Mesenchymal stem cell (in vitro differentiated cells and primary cell): ENCODE data around the gene OR5B2.

Experiments used
- DNase-seq: peaks from one replicate; pipeline ENCODE4 v3.0.0-alpha.2; 2013
- H2AFZ ChIP-seq: one replicate; pipeline ENCODE4 v1.6.1; 2013; ENCODE audit warnings: low read depth, mild to moderate bottlenecking, control low read depth, inconsistent platforms, low read length, moderate library complexity
- H2AK5ac ChIP-seq: 2 replicates; pipeline ENCODE4 v1.6.1; 2013; ENCODE audit warnings: low read length, moderate library complexity, mild to moderate bottlenecking, inconsistent platforms; ENCODE audit not compliant: severe bottlenecking
- H2BK120ac ChIP-seq: one replicate; pipeline ENCODE4 v1.6.1; 2013; ENCODE audit warnings: low read depth, mild to moderate bottlenecking, inconsistent platforms, low read length, moderate library complexity
- H2BK12ac ChIP-seq, 2 experiments: one replicate each; pipeline ENCODE4 v1.6.1; 2013; ENCODE audit warnings: inconsistent platforms in 2 of 2, low read length in 2 of 2, mild to moderate bottlenecking in 2 of 2, moderate library complexity in 2 of 2, control low read depth in 1 of 2
- H2BK15ac ChIP-seq: one replicate; pipeline ENCODE4 v1.6.1; 2013; ENCODE audit warnings: mild to moderate bottlenecking, low read depth, inconsistent platforms; ENCODE audit not compliant: poor library complexity, severe bottlenecking
- H2BK5ac ChIP-seq: 2 replicates; pipeline ENCODE4 v1.6.1; 2013; ENCODE audit warnings: low read depth, mild to moderate bottlenecking, low read length, control low read depth, inconsistent platforms; ENCODE audit not compliant: poor library complexity, severe bottlenecking
- H3K14ac ChIP-seq, 2 experiments: one replicate each; pipeline ENCODE4 v1.6.1; 2013; ENCODE audit warnings: inconsistent platforms in 2 of 2, low read length in 2 of 2, control low read depth in 1 of 2, mild to moderate bottlenecking in 1 of 2, moderate library complexity in 1 of 2
- H3K18ac ChIP-seq, 2 experiments: one replicate each; pipeline ENCODE4 v1.6.1; 2013; ENCODE audit warnings: inconsistent platforms in 2 of 2, low read length in 2 of 2, control low read depth in 1 of 2, low read depth in 1 of 2, mild to moderate bottlenecking in 1 of 2
- H3K23ac ChIP-seq, 2 experiments: one replicate each; pipeline ENCODE4 v1.6.1; 2013; ENCODE audit warnings: inconsistent platforms in 2 of 2, low read length in 2 of 2, mild to moderate bottlenecking in 2 of 2, moderate library complexity in 2 of 2, control low read depth in 1 of 2
- H3K27ac ChIP-seq: 2 replicates; pipeline ENCODE4 v1.5.1; 2013; ENCODE audit warnings: mild to moderate bottlenecking, moderate library complexity, low read length, control low read depth, inconsistent platforms; ENCODE audit not compliant: poor library complexity, severe bottlenecking
- H3K27me3 ChIP-seq, 2 experiments: 2 replicates each; pipeline versions ENCODE4 v1.6.1 to v1.7.0; 2013; ENCODE audit warnings: low read length in 2 of 2, mild to moderate bottlenecking in 2 of 2, moderate library complexity in 2 of 2, control low read depth in 1 of 2, inconsistent platforms in 1 of 2; ENCODE audit not compliant: control insufficient read depth in 1 of 2, insufficient read depth in 1 of 2
- H3K36me3 ChIP-seq, 2 experiments: 2 replicates each; pipeline versions ENCODE4 v1.6.1 to v1.7.0; 2013; ENCODE audit warnings: low read length in 2 of 2, control low read depth in 1 of 2, inconsistent platforms in 1 of 2, low read depth in 1 of 2, mild to moderate bottlenecking in 1 of 2; ENCODE audit not compliant: insufficient read depth in 2 of 2, control insufficient read depth in 1 of 2
- H3K4ac ChIP-seq, 2 experiments: one replicate each; pipeline ENCODE4 v1.6.1; 2013; ENCODE audit warnings: inconsistent platforms in 2 of 2, low read length in 2 of 2, mild to moderate bottlenecking in 2 of 2, moderate library complexity in 2 of 2, control low read depth in 1 of 2, low read depth in 1 of 2
- H3K4me1 ChIP-seq: 2 replicates; pipeline ENCODE4 v1.6.1; 2013; ENCODE audit warnings: low read depth, low read length, control low read depth; ENCODE audit not compliant: control insufficient read depth, insufficient read depth
- H3K4me2 ChIP-seq: 2 replicates; pipeline ENCODE4 v1.6.1; 2013; ENCODE audit warnings: low read length, mild to moderate bottlenecking, inconsistent platforms; ENCODE audit not compliant: poor library complexity, severe bottlenecking
- H3K4me3 ChIP-seq, 2 experiments: 2 replicates each; pipeline versions ENCODE4 v1.5.1 to v1.7.0; 2013; ENCODE audit warnings: low read length in 2 of 2, mild to moderate bottlenecking in 2 of 2, control low read depth in 1 of 2, low read depth in 1 of 2; ENCODE audit not compliant: insufficient read depth in 1 of 2
- H3K79me1 ChIP-seq: replicated peaks from 2 replicates; pipeline ENCODE4 v1.6.1; 2013; ENCODE audit warnings: mild to moderate bottlenecking, control low read depth, low read length, inconsistent platforms; ENCODE audit not compliant: poor library complexity, severe bottlenecking
- H3K9ac ChIP-seq: 2 replicates; pipeline ENCODE4 v1.7.0; 2013; ENCODE audit warnings: mild to moderate bottlenecking, low read length, moderate library complexity
- H3K9me3 ChIP-seq: 2 replicates; pipeline ENCODE4 v1.7.0; 2013; ENCODE audit warnings: mild to moderate bottlenecking, low read length; ENCODE audit not compliant: control insufficient read depth
- H4K8ac ChIP-seq: one replicate; pipeline ENCODE4 v1.6.1; 2013; ENCODE audit warnings: inconsistent platforms, mild to moderate bottlenecking, low read length, moderate library complexity
- H4K91ac ChIP-seq: one replicate; pipeline ENCODE4 v1.6.1; 2013; ENCODE audit warnings: mild to moderate bottlenecking, low read length, inconsistent platforms
- WGBS: methylation state at CpG from one replicate; pipeline ENCODE4 v1.1.7; 2013; ENCODE audit warnings: mixed read lengths; 5-methylcytosine and 5-hydroxymethylcytosine counted together

The OR5B2 gene

DNA sequence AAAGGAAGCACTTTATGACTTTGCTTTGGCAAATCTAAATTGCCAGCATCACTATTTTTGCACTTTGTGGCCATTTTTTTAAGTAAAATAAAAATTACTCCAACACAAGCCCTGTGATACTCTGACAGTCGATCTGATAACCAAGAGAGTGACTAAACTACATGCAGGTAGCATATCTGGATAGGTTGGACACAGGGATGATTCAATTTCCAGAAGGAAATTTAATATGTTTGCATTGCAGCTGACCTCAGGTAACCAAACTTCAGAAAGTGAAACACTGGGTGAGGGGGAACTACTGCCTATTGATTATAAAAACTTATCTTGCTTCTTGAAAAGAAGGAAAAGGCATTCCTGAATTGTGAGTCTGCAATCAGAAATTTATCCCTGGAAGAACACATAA, 35.2 kb downstream of the OR5B2 start:
- Histone ChIP-seq H3K27me3 (no peaks in the 10 kb centered on the region), H2BK15ac (no peak overlapping the region), H3K79me1 (no peaks in the 10 kb centered on the region), H2BK12ac (no peak overlapping the region), H2AK5ac (no peak overlapping the region), H3K4ac (no peak overlapping the region), H3K4me1 (no peaks in the 10 kb centered on the region), H3K36me3 (no peaks in the 10 kb centered on the region), H3K4me2 (no peak overlapping the region), H2BK120ac (no peak overlapping the region), H3K23ac (no peak overlapping the region), H3K27ac (no peak overlapping the region), H3K18ac (no peak overlapping the region), H3K14ac (no peak overlapping the region), H3K9ac (no peak overlapping the region), H4K8ac (no peak overlapping the region), H2AFZ (no peak overlapping the region), H3K4me3 (no peak overlapping the region), H4K91ac (no peak overlapping the region), H2BK5ac (no peak overlapping the region), H3K9me3 (peaks cover 24% of the 10 kb centered on the region)
- 17% methylated on average over 1 of the region's 1 CpG for WGBS
- DNase-seq = no peak

DNA sequence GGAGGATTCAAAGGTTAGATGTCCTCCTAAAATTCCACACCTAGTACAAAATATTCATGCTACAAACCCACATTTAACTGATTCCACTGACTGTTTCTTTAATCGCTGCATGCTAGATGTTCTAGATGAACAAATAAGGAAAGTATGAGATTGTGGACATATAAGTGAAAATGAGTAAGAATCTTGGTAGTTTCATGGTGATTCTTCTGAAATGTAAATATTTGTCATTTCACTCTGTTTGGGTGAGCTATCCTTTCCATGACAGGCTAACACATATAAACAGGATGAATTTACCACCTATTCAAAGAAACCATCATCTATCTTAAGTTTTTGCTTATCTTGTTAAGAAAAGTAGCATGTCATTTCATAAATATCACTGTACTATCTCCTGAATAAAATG, 36.0 kb downstream of the OR5B2 start:
- Histone ChIP-seq H3K4ac (no peak overlapping the region), H3K9ac (no peak overlapping the region), H3K14ac (no peak overlapping the region), H2BK5ac (no peak overlapping the region), H3K4me2 (no peak overlapping the region), H2BK12ac (no peak overlapping the region), H3K79me1 (no peaks in the 10 kb centered on the region), H3K9me3 (peaks cover 24% of the 10 kb centered on the region), H3K4me3 (no peak overlapping the region), H2BK15ac (no peak overlapping the region), H3K36me3 (no peaks in the 10 kb centered on the region), H3K4me1 (no peaks in the 10 kb centered on the region), H2AK5ac (no peak overlapping the region), H2BK120ac (no peak overlapping the region), H2AFZ (no peak overlapping the region), H3K23ac (no peak overlapping the region), H3K18ac (no peak overlapping the region), H3K27ac (no peak overlapping the region), H3K27me3 (no peaks in the 10 kb centered on the region), H4K8ac (no peak overlapping the region), H4K91ac (no peak overlapping the region)
- WGBS = 57% methylated on average over 1 of the region's 1 CpG
- DNase-seq = peak; percentile 20

- no peak overlapping the region for H3K4me3 ChIP-seq
- no peaks in the 10 kb centered on the region for H3K4me1 ChIP-seq
- WGBS = 72% methylated on average over 18 of the region's 18 CpGs
- peaks cover 14% of the 10 kb centered on the region for H3K9me3 ChIP-seq
- H4K91ac ChIP-seq = no peak overlapping the region
- H4K8ac ChIP-seq = no peak overlapping the region
- DNase-seq = no peak
- H2BK15ac ChIP-seq = no peak overlapping the region
- no peak overlapping the region for H3K27ac ChIP-seq
- no peak overlapping the region for H3K4me2 ChIP-seq
- no peak overlapping the region for H3K14ac ChIP-seq
- no peaks in the 10 kb centered on the region for H3K79me1 ChIP-seq
- H3K18ac ChIP-seq = no peak overlapping the region
- H2BK120ac ChIP-seq = no peak overlapping the region
- H2BK12ac ChIP-seq = no peak overlapping the region
- no peak overlapping the region for H3K23ac ChIP-seq
- no peak overlapping the region for H3K4ac ChIP-seq
- no peaks in the 10 kb centered on the region for H3K27me3 ChIP-seq
- H2AFZ ChIP-seq = no peak overlapping the region
- H3K9ac ChIP-seq = no peak overlapping the region
- H2AK5ac ChIP-seq = no peak overlapping the region
- H2BK5ac ChIP-seq = no peak overlapping the region
- no peaks in the 10 kb centered on the region for H3K36me3 ChIP-seq
Observed at GRCh38 chr11:58390551-58391063, 37.3 kb downstream of the OR5B2 start.
